ENCODE results near the gene GPRASP2.
"Not testable (repeated sequence)": the region's sequence is repeated elsewhere in the genome, so short reads cannot be mapped to it uniquely, and the experiment has no call there.

The GPRASP2 gene

GRCh38 chrX:102712216-102712966 lies at the start of gene GPRASP2:
Gene GPRASP2, plus strand, starts transcription at chrX:102712448. Its CDS starts 2,422 bp downstream, at chrX:102714870.
- no peak for DNase-seq

GRCh38 chrX:102663820-102664219 lies 48.4 kb upstream of the GPRASP2 start:
- not testable (repeated sequence) for DNase-seq

DNA sequence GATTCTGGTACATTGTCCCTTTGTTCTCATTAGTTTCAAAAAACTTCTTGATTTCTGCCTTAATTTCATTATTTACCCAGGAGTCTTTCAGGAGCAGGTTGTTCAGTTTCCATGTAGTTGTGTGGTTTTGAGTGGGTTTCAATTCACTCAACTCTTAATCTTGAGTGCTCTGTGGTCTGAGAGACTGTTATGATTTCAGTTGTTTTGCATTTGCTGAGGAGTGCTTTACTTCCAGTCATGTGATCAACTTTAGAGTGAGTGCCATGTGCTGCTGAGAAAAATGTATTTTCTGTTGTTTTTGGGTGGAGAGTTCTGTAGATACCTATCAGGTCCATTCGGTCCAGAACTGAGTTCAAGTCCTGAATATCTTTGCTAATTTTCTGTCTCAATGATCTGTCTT lies 45.2 kb upstream of the GPRASP2 start:
- DNase-seq, result not testable (repeated sequence)

DNA sequence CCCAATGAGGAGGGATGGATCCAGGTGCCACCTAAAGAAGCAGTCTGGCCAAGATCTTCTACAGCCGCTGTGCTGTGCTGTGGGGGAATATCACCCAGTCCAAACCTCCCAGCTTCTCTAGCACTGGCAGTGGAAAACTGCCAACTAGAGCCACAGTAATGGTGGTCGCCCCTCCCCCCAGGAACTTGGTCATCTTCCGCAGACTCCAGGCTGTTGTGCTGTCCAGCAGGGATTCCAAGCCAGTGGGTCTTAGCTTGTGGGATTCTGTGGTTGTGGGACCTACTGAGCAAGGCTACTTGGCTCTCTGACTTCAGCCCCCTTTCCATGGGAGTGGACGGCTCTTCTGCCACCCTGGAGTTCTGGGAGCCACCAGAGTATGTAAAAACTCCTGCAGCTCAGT lies 42.7 kb upstream of the GPRASP2 start:
- DNase-seq, result no peak

GRCh38 chrX:102672856-102673255 lies 39.4 kb upstream of the GPRASP2 start:
- DNase-seq, result no peak

DNA sequence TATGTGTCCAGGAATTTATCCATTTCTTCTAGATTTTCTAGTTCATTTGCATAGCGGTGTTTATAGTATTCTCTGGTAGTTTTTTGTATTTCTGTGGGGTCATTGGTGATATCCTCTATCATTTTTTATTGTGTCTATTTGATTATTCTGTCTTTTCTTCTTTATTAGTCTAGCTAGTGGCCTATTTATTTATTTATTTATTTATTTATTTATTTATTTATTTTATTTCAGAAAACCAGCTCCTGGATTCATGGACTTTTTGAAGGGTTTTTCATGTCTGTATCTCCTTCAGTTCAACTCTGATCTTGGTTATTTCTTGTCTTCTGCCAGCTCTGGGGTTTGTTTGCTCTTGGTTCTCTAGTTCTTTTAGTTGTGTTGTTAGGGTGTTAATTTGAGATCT lies 34.8 kb upstream of the GPRASP2 start:
- not testable (repeated sequence) for DNase-seq

- DNase-seq, result no peak
Measured at GRCh38 chrX:102684772-102685520, 27.3 kb upstream of the GPRASP2 start.

DNA sequence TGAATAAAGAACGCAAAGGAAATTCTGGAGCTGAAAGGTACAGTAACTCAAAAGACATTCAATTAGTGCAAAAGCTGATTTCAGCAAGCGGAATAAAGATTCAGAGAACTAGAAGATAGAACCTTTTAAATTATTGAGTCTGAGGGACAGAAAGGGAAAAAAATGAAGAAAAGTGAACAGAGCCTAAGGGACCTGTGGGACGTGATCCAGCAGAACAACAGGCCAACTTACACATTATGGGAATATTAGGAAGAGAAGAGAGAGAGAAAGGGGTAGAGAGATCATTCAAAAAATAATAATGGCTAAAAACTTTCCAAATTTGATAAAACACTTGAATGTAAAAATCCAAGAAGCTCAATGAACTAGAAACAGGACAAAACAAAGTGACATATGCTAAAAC lies 17.5 kb upstream of the GPRASP2 start:
- DNase-seq, result no peak

- no peak for DNase-seq
Measured at GRCh38 chrX:102696306-102696705, 15.9 kb upstream of the GPRASP2 start.

GRCh38 chrX:102697494-102697893 lies 14.8 kb upstream of the GPRASP2 start:
- DNase-seq, result no peak

DNA sequence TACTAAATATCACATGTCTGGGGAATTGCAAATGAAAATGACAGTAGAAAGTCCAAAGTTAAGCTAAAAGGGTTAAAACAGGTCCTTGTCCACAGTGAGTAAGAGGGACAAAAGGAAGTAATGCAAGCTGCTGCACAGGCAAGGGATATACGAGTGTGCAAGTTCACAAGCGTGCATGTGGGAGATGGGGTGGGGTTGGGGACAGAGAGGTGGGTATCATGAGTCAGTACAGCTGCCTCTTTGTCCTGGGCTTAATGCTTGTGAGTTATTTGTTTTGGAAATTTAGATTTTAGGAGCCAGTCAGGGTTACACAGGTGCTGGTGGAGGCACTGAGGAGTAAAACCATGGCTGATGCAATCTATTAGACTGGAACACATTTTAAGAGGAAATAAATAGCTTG lies 3.3 kb upstream of the GPRASP2 start:
- no peak for DNase-seq

DNA sequence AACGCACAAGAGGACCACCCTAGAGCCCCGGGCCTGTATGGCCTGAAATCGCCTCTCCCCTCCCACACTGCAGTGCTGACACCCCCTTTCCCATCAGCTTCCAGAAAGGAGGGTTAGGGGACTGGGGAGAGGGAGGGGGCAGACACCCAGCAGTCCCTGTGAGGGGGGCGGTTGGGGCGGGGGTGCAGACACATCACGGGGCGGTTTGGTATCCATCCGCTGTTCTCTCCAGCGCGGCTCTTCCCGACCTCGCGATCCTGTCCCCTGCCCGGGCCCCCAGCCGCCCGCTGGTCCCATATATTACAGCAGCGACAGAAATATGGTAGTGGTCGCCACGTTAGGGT lies 404 bp upstream of the GPRASP2 start:
- DNase-seq, result no peak

- DNase-seq, result no peak
Measured at GRCh38 chrX:102712981-102713625, 855 bp downstream of the GPRASP2 start.

DNA sequence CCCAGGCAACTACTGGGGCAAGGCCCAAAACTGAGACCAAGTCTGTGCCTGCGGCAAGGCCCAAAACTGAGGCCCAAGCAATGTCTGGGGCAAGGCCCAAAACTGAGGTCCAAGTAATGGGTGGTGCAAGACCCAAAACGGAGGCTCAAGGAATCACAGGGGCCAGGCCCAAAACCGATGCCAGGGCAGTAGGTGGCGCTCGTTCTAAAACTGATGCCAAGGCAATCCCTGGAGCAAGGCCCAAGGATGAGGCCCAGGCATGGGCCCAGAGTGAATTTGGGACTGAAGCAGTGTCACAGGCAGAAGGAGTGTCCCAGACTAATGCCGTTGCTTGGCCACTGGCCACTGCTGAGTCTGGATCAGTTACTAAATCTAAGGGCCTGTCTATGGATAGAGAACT lies 2.7 kb downstream of the GPRASP2 start:
- no peak for DNase-seq

- DNase-seq, result no peak
Measured at GRCh38 chrX:102715967-102716366, 3.7 kb downstream of the GPRASP2 start.

DNA sequence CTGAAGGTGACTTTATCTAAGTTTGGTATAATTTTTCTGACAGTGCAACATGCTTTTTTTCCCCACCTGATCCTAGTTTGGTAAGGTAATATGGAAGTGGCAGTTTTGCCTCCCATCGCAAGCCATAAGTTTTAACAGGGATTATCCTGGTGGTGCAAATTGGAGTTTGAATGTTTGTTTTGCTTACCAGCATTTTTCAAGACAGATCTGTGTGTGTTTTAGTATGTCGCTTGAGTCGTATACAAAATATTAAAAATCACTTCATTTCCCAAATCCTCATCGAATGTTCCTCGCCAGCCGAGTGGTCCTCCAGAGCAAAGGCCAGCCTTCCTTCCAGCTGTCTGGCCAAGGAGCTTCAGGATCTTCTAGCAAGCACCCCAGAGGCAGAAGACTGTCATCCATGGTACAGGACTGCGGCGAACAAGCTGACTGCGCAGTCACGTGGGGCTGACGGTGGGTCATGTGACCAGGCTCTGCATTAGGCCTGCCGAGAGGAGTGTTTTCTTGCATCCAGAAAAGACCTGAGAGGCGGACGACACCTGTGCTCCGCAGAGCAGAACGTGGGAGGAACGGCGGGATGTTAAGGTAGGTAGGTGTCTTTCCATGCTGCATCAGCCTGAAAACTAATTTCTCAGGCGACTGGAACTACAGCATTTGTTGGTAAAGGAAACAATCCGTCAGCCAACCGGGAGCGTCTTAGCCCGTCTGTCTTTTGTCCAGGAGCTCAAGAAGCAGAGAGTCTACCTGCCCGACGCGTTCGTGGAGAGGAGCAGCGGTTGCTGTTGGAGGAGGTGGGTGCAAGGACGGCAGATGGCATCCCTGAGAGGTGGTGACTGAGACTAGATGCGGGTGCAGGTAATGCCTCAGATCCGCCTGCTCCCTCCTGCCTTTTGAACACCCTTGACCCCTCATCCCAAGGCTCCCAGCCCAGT lies 8.3 kb downstream of the GPRASP2 start, which contains the start of gene GPRASP3:
GPRASP3 (plus strand) TSS at position 507 of the 932 bp plus-strand sequence. CDS start 28,253 bp downstream, outside the sequence.
- DNase-seq, result peak; percentile 45

- not testable (repeated sequence) for DNase-seq
Measured at GRCh38 chrX:102721169-102721506, 8.9 kb downstream of the GPRASP2 start.

- no peak for DNase-seq
Measured at GRCh38 chrX:102723456-102723855, 11.2 kb downstream of the GPRASP2 start.

DNA sequence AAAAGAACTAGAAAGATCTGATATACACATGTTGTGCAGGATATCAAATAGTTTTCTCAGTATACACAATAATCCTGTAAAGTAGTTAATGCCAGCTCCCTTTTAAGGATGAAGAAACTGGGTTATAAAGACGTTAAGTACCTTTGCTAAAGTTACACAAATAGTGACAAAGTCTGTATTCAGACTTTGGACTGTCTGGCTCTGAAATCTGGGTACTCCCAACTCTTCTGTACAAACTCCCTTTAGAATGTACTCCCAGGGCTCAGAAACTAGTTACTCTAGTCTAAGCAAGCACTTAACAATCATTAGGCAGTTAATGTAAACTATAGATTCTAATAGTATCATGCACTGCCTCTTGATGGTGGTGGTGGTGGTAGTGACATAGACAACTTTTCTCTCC lies 15.5 kb downstream of the GPRASP2 start:
- no peak for DNase-seq

- DNase-seq, result no peak
Measured at GRCh38 chrX:102728646-102729045, 16.4 kb downstream of the GPRASP2 start.

DNA sequence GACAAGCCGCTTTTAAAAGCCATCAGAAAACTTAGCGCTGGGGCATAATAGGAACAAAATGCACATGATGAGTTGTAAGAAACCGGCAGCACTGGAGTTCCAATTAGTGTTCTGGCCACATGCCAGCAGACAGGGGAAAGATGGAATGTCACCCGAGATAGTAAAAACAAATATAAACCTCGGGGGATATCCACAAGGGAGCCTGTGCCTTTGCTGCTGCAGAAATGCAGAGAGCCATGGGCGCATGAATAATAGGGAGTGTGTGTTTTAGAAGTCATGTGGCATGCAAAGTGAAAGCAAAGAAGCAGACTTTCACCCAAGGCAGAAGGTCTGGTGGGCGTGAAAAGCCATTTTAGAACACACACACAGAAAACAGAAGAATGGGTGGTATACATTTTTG lies 27.4 kb downstream of the GPRASP2 start:
- DNase-seq, result no peak

DNA sequence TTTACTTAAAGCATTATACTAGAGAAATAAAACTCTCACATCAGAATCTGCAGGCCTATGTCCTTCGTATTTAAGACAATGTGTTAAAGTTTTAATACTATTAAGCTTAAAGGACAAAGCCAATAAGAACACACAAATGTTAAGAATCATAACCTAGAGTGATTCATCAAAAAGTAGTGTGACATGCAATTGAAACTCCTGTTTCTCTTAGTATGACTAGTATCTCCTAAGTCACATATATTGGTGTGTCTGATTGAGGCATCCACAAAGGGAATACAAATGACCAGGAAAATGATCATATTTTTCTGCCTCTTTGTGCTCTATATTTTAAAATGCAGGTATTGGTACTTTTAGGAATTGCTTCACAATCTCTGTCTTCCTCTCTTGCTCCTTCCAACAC lies 32.1 kb downstream of the GPRASP2 start:
- no peak for DNase-seq

DNA sequence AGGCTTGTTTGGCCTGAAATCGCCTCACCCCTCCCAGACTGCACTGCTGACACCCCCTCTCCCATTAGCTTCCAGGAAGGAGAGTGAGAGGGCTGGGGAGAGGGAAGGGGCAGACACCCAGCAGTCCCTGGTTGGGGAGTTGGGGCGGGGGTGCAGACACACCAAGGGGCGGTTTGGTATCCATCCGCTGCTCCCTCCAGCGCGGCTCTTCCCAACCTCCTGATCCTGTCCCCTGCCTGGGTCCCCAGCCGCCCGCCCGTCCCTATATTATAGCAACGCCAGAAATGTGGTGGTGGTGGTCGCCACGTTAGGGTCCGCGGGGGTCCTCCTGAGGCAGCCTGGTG lies 33.2 kb downstream of the GPRASP2 start:
- no peak for DNase-seq

Data from activated CD4-positive, alpha-beta T cell treated with anti-CD3 and anti-CD28 coated beads for 1 hour (primary cell).